Colonic mucosa (tissue), 4 donors: Measurements from ENCODE around the gene S1PR3. TPM values are rescaled to one million over a fixed set of nuclear protein-coding genes. Genes with fewer than 3 reads are reported as not detected.

Experiments
- DNase-seq: peaks from one replicate; pipeline ENCODE4 v3.0.0-alpha.2; 2020
- H3K27ac ChIP-seq: fragments of 200-600 bp; one replicate; pipeline ENCODE4 v1.8.0; 2021
- H3K27me3 ChIP-seq: fragments of 200-600 bp; one replicate; pipeline ENCODE4 v1.8.0; 2021
- H3K36me3 ChIP-seq: fragments of 200-600 bp; one replicate; pipeline ENCODE4 v1.8.0; 2021
- H3K4me1 ChIP-seq: fragments of 200-600 bp; one replicate; pipeline ENCODE4 v1.8.0; 2021; ENCODE audit warnings: mild to moderate bottlenecking
- H3K4me3 ChIP-seq: fragments of 200-600 bp; one replicate; pipeline ENCODE4 v1.8.0; 2021
- H3K9ac ChIP-seq, 2 donors: one replicate each; pipeline ENCODE4 v1.7.0; 2013; ENCODE audit warnings: control low read depth in 2 of 2, low read depth in 2 of 2, low read length in 2 of 2
- H3K9me3 ChIP-seq: fragments of 200-600 bp; one replicate; pipeline ENCODE4 v1.8.0; 2021
- intact Hi-C: fragments of 100-400 bp; cut with DNase I; formaldehyde crosslinking; loops from one replicate; pipeline ENCODE4 v1.14.1; 2022
- total RNA-seq, 2 donors: library from RNA; stranded (reverse); fragmentation: NEBNext Ultra II Directional in 1 of 2; extraction: Animal tissue kit (Norgen Biotek cat#: 25700) in 1 of 2; gene quantifications; one replicate each; pipeline ENCODE4 v1.2.1, GENCODE V29; 2021
- TF ChIP-seq, protein P1 (sequence below): fragments of 200-600 bp; IDR thresholded peaks from one replicate; pipeline ENCODE4 v1.8.0; 2022; ENCODE audit warnings: antibody characterized with exemption, mild to moderate bottlenecking
- donor health status: healthy.
- donor health status: DM: no; HTN: no; CAD: no.
- donor health status: DM: no; HTN: no; CAD: no.

Gene S1PR3
- total RNA-seq, 2 donors from 2014 or later = 0.67 to 3.2 TPM

- no peaks in the 10 kb centered on the region for H3K9me3 ChIP-seq
These were observed 4.5 kb upstream of the S1PR3 start for GRCh38 chr9:88986776-88987175.

DNA sequence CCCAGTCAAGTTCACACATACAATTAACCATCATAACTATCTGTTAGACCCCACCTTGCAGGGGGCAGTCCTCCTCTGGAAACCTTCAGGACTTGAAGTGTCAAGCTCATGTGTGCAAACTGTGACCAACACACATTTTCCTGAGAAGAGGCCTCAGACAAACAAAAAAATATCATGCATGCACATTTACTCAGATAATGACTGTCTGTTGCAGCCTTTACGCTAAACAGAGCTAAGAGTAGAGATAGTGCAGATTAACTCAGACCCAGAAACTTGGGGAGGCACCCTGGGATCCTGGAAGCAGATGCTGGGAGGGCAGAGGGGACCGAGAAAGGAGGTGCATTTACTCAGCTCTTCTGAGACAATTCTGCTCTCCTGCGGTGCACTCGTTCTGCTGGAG, 3.6 kb upstream of the S1PR3 start:
- intact Hi-C loops = no loop called here
- H3K4me3 ChIP-seq = no peak overlapping the region
- DNase-seq = no peak
- no peak overlapping the region for H3K27ac ChIP-seq
- TF ChIP-seq, protein P1, sequence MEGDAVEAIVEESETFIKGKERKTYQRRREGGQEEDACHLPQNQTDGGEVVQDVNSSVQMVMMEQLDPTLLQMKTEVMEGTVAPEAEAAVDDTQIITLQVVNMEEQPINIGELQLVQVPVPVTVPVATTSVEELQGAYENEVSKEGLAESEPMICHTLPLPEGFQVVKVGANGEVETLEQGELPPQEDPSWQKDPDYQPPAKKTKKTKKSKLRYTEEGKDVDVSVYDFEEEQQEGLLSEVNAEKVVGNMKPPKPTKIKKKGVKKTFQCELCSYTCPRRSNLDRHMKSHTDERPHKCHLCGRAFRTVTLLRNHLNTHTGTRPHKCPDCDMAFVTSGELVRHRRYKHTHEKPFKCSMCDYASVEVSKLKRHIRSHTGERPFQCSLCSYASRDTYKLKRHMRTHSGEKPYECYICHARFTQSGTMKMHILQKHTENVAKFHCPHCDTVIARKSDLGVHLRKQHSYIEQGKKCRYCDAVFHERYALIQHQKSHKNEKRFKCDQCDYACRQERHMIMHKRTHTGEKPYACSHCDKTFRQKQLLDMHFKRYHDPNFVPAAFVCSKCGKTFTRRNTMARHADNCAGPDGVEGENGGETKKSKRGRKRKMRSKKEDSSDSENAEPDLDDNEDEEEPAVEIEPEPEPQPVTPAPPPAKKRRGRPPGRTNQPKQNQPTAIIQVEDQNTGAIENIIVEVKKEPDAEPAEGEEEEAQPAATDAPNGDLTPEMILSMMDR = no peak
- H3K27me3 ChIP-seq = peaks cover 12% of the 10 kb centered on the region
- no peaks in the 10 kb centered on the region for H3K36me3 ChIP-seq
- no peaks in the 10 kb centered on the region for H3K4me1 ChIP-seq
- no peaks in the 10 kb centered on the region for H3K9me3 ChIP-seq
- no peak overlapping the region for H3K9ac ChIP-seq

More at GRCh38 chr9:88986776-88987175, 4.5 kb upstream of the S1PR3 start:
- no peak overlapping the region for H3K27ac ChIP-seq
- TF ChIP-seq, protein P1 = no peak
- intact Hi-C loops = no loop called here
- no peak for DNase-seq
- H3K4me3 ChIP-seq = no peak overlapping the region
- H3K9ac ChIP-seq = no peak overlapping the region
- no peaks in the 10 kb centered on the region for H3K4me1 ChIP-seq
- no peaks in the 10 kb centered on the region for H3K36me3 ChIP-seq
- H3K27me3 ChIP-seq = peaks cover 5% of the 10 kb centered on the region

GRCh38 chr9:88988796-88989641, 2.2 kb upstream of the S1PR3 start:
- no peak for DNase-seq
- Histone ChIP-seq H3K4me1 (no peaks in the 10 kb centered on the region), H3K4me3 (no peak overlapping the region), H3K27ac (no peak overlapping the region), H3K9me3 (no peaks in the 10 kb centered on the region), H3K36me3 (no peaks in the 10 kb centered on the region), H3K9ac (no peak overlapping the region), H3K27me3 (peaks cover 15% of the 10 kb centered on the region)
- TF ChIP-seq, protein P1 = no peak
- intact Hi-C loops = no loop called here

- intact Hi-C loops = loop anchor here (10.0 kb wide), 1 partner anchor 245 kb away; no protein-coding TSS in a partner anchor
- TF ChIP-seq, protein P1 = no peak
- Histone ChIP-seq H3K4me1 (no peaks in the 10 kb centered on the region), H3K4me3 (no peak overlapping the region), H3K27ac (no peak overlapping the region), H3K9me3 (no peaks in the 10 kb centered on the region), H3K9ac (no peak overlapping the region), H3K27me3 (peaks cover 15% of the 10 kb centered on the region), H3K36me3 (no peaks in the 10 kb centered on the region)
- no peak for DNase-seq
These were observed 1.1 kb upstream of the S1PR3 start for GRCh38 chr9:88990041-88990728.

GRCh38 chr9:88990729-88991065, 571 bp upstream of the S1PR3 start:
- intact Hi-C loops = loop anchor here (10.0 kb wide), 1 partner anchor 246 kb away; no protein-coding TSS in a partner anchor
- Histone ChIP-seq H3K9ac (peak overlapping the region in 1 of 2 donors; percentile 26), H3K27me3 (peaks cover 15% of the 10 kb centered on the region), H3K4me3 (peak overlapping the region; percentile 46), H3K36me3 (no peaks in the 10 kb centered on the region), H3K4me1 (no peaks in the 10 kb centered on the region), H3K9me3 (no peaks in the 10 kb centered on the region), H3K27ac (no peak overlapping the region)
- TF ChIP-seq, protein P1 = no peak
- DNase-seq = no peak
